ENCODE data around the gene BSCL2. TPM values are rescaled to one million over a fixed set of nuclear protein-coding genes. Genes with fewer than 3 reads are reported as not detected.

BSCL2 gene
- total RNA-seq, 1 experiment from 2014 or later, result 82.1 TPM

GRCh38 chr11:62664405-62665074, 42.7 kb downstream of the BSCL2 start:
- Histone ChIP-seq H3K27me3 (ENCODE audit: control insufficient read depth, insufficient read depth, low read length) (no peaks in the 10 kb centered on the region), H3K27ac (ENCODE audit: low read length) (peak overlapping the region; percentile 99), H3K4me3 (ENCODE audit: low read depth in 2 of 2, low read length in 2 of 2) (peak overlapping the region; percentile 94 to 96), H3K4me1 (ENCODE audit: control insufficient read depth, insufficient read depth, low read length) (peaks cover 16% of the 10 kb centered on the region), H3K9me3 (ENCODE audit: control insufficient read depth, insufficient read depth, low read depth, low read length) (no peaks in the 10 kb centered on the region), H3K36me3 (ENCODE audit: control insufficient read depth, insufficient read depth, low read length) (peaks cover 9% of the 10 kb centered on the region)
- in situ Hi-C loops (cut with HindIII; ENCODE audit: low pct_unique_long_range_greater_than_20kb, low sequenced_read_pairs), result no loop called here
- intact Hi-C loops (cut with micrococcal nuclease; ENCODE audit: unreplicated experiment), result no loop called here
- CTCF ChIA-PET, result interaction anchor here (0.6 to 0.9 kb wide), 2 partner anchors 53 to 54 kb away, joined by 3 to 6 read pairs; no protein-coding TSS in a partner anchor
- POLR2A ChIA-PET, result interaction anchor here (0.5 to 1.7 kb wide), 13 partner anchors 9 to 226 kb away, joined by 3 to 10 read pairs (median 3); partner anchors contain the start of genes HNRNPUL2, INTS5 and TTC9C
- ATAC-seq (peak; percentile 46), DNase-seq (ENCODE audit: low read depth, low spot score) (no peak)
- TSS peak; percentile 83 for BruUV-seq (replicated peaks)
- no peak for TF ChIP-seq TCF7L2 (IDR thresholded peaks at IDR 0.05; ENCODE audit: low read depth, low read length)
- TF ChIP-seq, protein P1, sequence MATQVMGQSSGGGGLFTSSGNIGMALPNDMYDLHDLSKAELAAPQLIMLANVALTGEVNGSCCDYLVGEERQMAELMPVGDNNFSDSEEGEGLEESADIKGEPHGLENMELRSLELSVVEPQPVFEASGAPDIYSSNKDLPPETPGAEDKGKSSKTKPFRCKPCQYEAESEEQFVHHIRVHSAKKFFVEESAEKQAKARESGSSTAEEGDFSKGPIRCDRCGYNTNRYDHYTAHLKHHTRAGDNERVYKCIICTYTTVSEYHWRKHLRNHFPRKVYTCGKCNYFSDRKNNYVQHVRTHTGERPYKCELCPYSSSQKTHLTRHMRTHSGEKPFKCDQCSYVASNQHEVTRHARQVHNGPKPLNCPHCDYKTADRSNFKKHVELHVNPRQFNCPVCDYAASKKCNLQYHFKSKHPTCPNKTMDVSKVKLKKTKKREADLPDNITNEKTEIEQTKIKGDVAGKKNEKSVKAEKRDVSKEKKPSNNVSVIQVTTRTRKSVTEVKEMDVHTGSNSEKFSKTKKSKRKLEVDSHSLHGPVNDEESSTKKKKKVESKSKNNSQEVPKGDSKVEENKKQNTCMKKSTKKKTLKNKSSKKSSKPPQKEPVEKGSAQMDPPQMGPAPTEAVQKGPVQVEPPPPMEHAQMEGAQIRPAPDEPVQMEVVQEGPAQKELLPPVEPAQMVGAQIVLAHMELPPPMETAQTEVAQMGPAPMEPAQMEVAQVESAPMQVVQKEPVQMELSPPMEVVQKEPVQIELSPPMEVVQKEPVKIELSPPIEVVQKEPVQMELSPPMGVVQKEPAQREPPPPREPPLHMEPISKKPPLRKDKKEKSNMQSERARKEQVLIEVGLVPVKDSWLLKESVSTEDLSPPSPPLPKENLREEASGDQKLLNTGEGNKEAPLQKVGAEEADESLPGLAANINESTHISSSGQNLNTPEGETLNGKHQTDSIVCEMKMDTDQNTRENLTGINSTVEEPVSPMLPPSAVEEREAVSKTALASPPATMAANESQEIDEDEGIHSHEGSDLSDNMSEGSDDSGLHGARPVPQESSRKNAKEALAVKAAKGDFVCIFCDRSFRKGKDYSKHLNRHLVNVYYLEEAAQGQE (IDR thresholded peaks at IDR 0.05; ENCODE audit: insufficient read depth in 1 of 2, low read depth in 2 of 2, low read length in 1 of 2), result no peak
- no peak for TF ChIP-seq POLR2AphosphoS5 (IDR thresholded peaks at IDR 0.05; ENCODE audit: low read depth, low read length)
- no peak for TF ChIP-seq SIN3A (IDR thresholded peaks at IDR 0.05; ENCODE audit: borderline replicate concordance, insufficient read depth, low read depth, low read length)
- TF ChIP-seq CTCF (IDR thresholded peaks at IDR 0.05), result no peak

- no peak overlapping the region for H3K4me3 ChIP-seq (ENCODE audit: low read depth in 2 of 2, low read length in 2 of 2)
- ChIA-PET CTCF (interaction anchor here (0.6 kb wide), 2 partner anchors 26 to 103 kb away, joined by 3 to 7 read pairs; no protein-coding TSS in a partner anchor), POLR2A (no interaction called here)
- peaks cover 8% of the 10 kb centered on the region; the same call in 1 of the 2 replicates for H3K36me3 ChIP-seq (ENCODE audit: control insufficient read depth, insufficient read depth, low read length)
- BruUV-seq (replicated peaks), result no TSS peak
- H3K27ac ChIP-seq (ENCODE audit: low read length), result no peak overlapping the region
- TF ChIP-seq, protein P1 (IDR thresholded peaks at IDR 0.05; ENCODE audit: insufficient read depth in 1 of 2, low read depth in 2 of 2, low read length in 1 of 2), result no peak
- TF ChIP-seq POLR2AphosphoS5 (IDR thresholded peaks at IDR 0.05; ENCODE audit: low read depth, low read length) (no peak), TCF7L2 (IDR thresholded peaks at IDR 0.05; ENCODE audit: low read depth, low read length) (no peak), SIN3A (IDR thresholded peaks at IDR 0.05; ENCODE audit: borderline replicate concordance, insufficient read depth, low read depth, low read length) (no peak), CTCF (IDR thresholded peaks at IDR 0.05) (no peak)
- intact Hi-C loops (cut with micrococcal nuclease; ENCODE audit: unreplicated experiment), result no loop called here
- ATAC-seq (no peak), DNase-seq (ENCODE audit: low read depth, low spot score) (no peak)
- H3K4me1 ChIP-seq (ENCODE audit: control insufficient read depth, insufficient read depth, low read length), result no peaks in the 10 kb centered on the region
- no peaks in the 10 kb centered on the region for H3K27me3 ChIP-seq (ENCODE audit: control insufficient read depth, insufficient read depth, low read length)
- in situ Hi-C loops (cut with HindIII; ENCODE audit: low pct_unique_long_range_greater_than_20kb, low sequenced_read_pairs), result no loop called here
- H3K9me3 ChIP-seq (ENCODE audit: control insufficient read depth, insufficient read depth, low read depth, low read length), result no peaks in the 10 kb centered on the region
These were observed 50.3 kb downstream of the BSCL2 start for GRCh38 chr11:62656796-62657429.

Data from Panc1 (cell line).